ENCODE measurements around the gene PAX5.

DNA sequence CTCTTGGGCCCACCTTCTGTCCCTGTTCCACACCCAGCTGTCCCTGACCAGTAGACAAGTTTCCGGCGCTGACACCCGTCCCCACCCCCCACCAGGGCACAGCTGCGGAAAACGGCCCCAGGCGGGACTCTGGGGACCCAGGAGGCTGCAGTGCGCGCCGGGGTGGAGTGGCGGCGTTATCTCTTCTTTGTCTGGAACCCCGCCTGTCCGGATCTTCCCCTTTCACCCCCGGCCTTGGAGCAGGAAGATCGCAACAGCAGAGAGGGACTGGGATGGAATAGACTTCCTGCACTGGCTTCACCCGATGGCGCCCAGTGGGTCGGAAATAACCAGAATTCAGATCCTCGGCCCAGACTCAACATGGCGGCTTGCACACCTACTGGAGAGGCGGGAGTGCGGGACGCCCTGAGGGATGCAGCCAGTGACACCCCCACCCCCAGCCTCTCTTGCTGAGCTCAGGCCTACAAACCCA is 4.7 kb downstream of the PAX5 start:
- TF ChIP-seq EP300 (IDR thresholded peaks at IDR 0.05) (no peak), POLR2A (IDR thresholded peaks at IDR 0.05) (no peak)
- TF ChIP-seq, protein P1, sequence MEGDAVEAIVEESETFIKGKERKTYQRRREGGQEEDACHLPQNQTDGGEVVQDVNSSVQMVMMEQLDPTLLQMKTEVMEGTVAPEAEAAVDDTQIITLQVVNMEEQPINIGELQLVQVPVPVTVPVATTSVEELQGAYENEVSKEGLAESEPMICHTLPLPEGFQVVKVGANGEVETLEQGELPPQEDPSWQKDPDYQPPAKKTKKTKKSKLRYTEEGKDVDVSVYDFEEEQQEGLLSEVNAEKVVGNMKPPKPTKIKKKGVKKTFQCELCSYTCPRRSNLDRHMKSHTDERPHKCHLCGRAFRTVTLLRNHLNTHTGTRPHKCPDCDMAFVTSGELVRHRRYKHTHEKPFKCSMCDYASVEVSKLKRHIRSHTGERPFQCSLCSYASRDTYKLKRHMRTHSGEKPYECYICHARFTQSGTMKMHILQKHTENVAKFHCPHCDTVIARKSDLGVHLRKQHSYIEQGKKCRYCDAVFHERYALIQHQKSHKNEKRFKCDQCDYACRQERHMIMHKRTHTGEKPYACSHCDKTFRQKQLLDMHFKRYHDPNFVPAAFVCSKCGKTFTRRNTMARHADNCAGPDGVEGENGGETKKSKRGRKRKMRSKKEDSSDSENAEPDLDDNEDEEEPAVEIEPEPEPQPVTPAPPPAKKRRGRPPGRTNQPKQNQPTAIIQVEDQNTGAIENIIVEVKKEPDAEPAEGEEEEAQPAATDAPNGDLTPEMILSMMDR (IDR thresholded peaks at IDR 0.05), result no peak
